ENCODE results near the gene SLC16A12.

GRCh38 chr10:89425000-89425399 lies 110.4 kb downstream of the SLC16A12 start:
- TF ChIP-seq MYC (IDR thresholded peaks at IDR 0.05; ENCODE audit: insufficient read depth, insufficient read length, insufficient replicate concordance, low read length, severe bottlenecking) (no peak), CTCF (IDR thresholded peaks at IDR 0.05 in 2 of 3, conservative IDR thresholded peaks at IDR 0.05 in 1 of 3; ENCODE audit: control insufficient read depth in 2 of 3, extremely low read depth in 1 of 3, insufficient read depth in 1 of 3, low read depth in 3 of 3, low read length in 3 of 3) (no peak), RAD21 (IDR thresholded peaks at IDR 0.05; ENCODE audit: insufficient read depth, low read depth, low read length) (no peak)
